ENCODE measurements around the gene PTAR1.

The PTAR1 gene

GRCh38 chr9:69674112-69674685 is 85.6 kb downstream of the PTAR1 start:
- DNase-seq = no peak

GRCh38 chr9:69673311-69673640 is 86.5 kb downstream of the PTAR1 start:
- no peak for DNase-seq

- DNase-seq = peak in 50 of 51 donors; percentile 33 to 90 (median 77)
These were observed 87.1 kb downstream of the PTAR1 start for GRCh38 chr9:69672596-69673310.

GRCh38 chr9:69671879-69672595 is 87.8 kb downstream of the PTAR1 start, which contains the start of gene APBA1:
Gene APBA1 (minus strand): TSS chr9:69672371.
- peak in 49 of 51 donors; percentile 42 to 91 (median 78) for DNase-seq

GRCh38 chr9:69671311-69671878 is 88.4 kb downstream of the PTAR1 start:
- peak in 25 of 51 donors; percentile 7 to 82 (median 36) for DNase-seq

GRCh38 chr9:69667306-69667705 is 92.5 kb downstream of the PTAR1 start:
- no peak for DNase-seq

- no peak for DNase-seq
These were observed 99.5 kb downstream of the PTAR1 start for GRCh38 chr9:69660304-69660703.
